Kidney (tissue), 14 donors: ENCODE results near the gene RFC2. TPM values are rescaled to one million over a fixed set of nuclear protein-coding genes. Genes with fewer than 3 reads are reported as not detected.

Experiments
- DNase-seq, 5 donors: peaks; one replicate each; pipeline ENCODE4 v3.0.0-alpha.2; 2013 to 2020
- FAIRE-seq: peaks from 2 replicates; lab custom pipeline; 2012; peaks lifted over from hg19 to GRCh38; lab: Jason Lieb, UNC
- H3K27ac ChIP-seq, 2 donors: one replicate each; pipeline ENCODE4 v1.7.0; 2013; ENCODE audit warnings: low read depth in 2 of 2, low read length in 2 of 2, inconsistent platforms in 1 of 2
- H3K27me3 ChIP-seq: one replicate; pipeline ENCODE4 v1.7.1; 2013; ENCODE audit warnings: low read length, inconsistent platforms; ENCODE audit not compliant: control insufficient read depth, insufficient read depth
- H3K36me3 ChIP-seq, 3 donors: one replicate each; pipeline versions ENCODE4 v1.7.0 to v1.7.1; 2013; ENCODE audit warnings: low read length in 3 of 3, control low read depth in 1 of 3, inconsistent platforms in 1 of 3; ENCODE audit not compliant: insufficient read depth in 3 of 3, control insufficient read depth in 2 of 3
- H3K4me1 ChIP-seq, 3 donors: one replicate each; pipeline versions ENCODE4 v1.7.0 to v1.7.1; 2013; ENCODE audit warnings: low read length in 3 of 3, inconsistent platforms in 1 of 3, low read depth in 1 of 3; ENCODE audit not compliant: control insufficient read depth in 2 of 3, insufficient read depth in 2 of 3
- H3K4me3 ChIP-seq, 3 donors: one replicate each; pipeline versions ENCODE4 v1.7.0 to v1.8.1; 2013; ENCODE audit warnings: low read length in 3 of 3, control low read depth in 1 of 3, inconsistent platforms in 1 of 3
- H3K9ac ChIP-seq, 3 donors: one replicate each; pipeline versions ENCODE4 v1.7.0 to v1.7.1; 2013; ENCODE audit warnings: low read length in 3 of 3, control low read depth in 1 of 3, inconsistent platforms in 1 of 3
- H3K9me3 ChIP-seq, 3 donors: one replicate each; pipeline versions ENCODE4 v1.7.0 to v1.7.1; 2013; ENCODE audit warnings: low read length in 3 of 3, control low read depth in 1 of 3, inconsistent platforms in 1 of 3; ENCODE audit not compliant: control insufficient read depth in 2 of 3, insufficient read depth in 1 of 3
- CTCF ChIP-seq: IDR thresholded peaks from 3 replicates; pipeline ENCODE4 v1.5.1; 2012; ENCODE audit warnings: mild to moderate bottlenecking, moderate library complexity, borderline replicate concordance; ENCODE audit not compliant: insufficient read depth; ENCODE audit errors: extremely low read depth
- intact Hi-C: fragments of 100-400 bp; cut with DNase I; formaldehyde crosslinking; loops from one replicate; pipeline ENCODE4 v1.11.1; 2022
- polyA plus RNA-seq: library from polyadenylated mRNA; stranded (reverse); fragments of 350-450 nt; fragmentation: Illumina TruSeq; extraction: RNeasy Lipid Tissue Mini Kit (QIAGEN cat#74804); gene quantifications from one replicate; pipeline ENCODE4 v1.2.3, GENCODE V29; 2014; ENCODE audit warnings: low read depth, low replicate concordance; ENCODE audit not compliant: insufficient read depth
- total RNA-seq: library from RNA; stranded (reverse); fragmentation: NEBNext Ultra II Directional; extraction: Animal tissue kit (Norgen Biotek cat#: 25700); gene quantifications from one replicate; pipeline ENCODE4 v1.2.1, GENCODE V29; 2021
- donor health status: control.
- donor health status: control.
- donor health status: control.
- donor health status: control.
- donor health status: control.
- donor health status: DM: yes; HTN: yes; CAD: no.
- donor health status: Normal renal cell carcinoma (clear cell type).

RFC2 gene
- total and polyA plus RNA-seq, 2 donors from 2014 or later = 16.2 to 21.1 TPM

GRCh38 chr7:74286131-74286530, 31.9 kb upstream of the RFC2 start:
- no peak overlapping the region for H3K4me3 ChIP-seq
- no peak for DNase-seq
- intact Hi-C loops = no loop called here
- no peaks in the 10 kb centered on the region for H3K27me3 ChIP-seq
- H3K36me3 ChIP-seq = no peaks in the 10 kb centered on the region
- no peak for FAIRE-seq
- H3K9ac ChIP-seq = no peak overlapping the region
- H3K9me3 ChIP-seq = no peaks in the 10 kb centered on the region
- peaks cover 0 to 12% (median 0%) of the 10 kb centered on the region in 3 donors for H3K4me1 ChIP-seq
- TF ChIP-seq CTCF = no peak
- H3K27ac ChIP-seq = no peak overlapping the region

DNA sequence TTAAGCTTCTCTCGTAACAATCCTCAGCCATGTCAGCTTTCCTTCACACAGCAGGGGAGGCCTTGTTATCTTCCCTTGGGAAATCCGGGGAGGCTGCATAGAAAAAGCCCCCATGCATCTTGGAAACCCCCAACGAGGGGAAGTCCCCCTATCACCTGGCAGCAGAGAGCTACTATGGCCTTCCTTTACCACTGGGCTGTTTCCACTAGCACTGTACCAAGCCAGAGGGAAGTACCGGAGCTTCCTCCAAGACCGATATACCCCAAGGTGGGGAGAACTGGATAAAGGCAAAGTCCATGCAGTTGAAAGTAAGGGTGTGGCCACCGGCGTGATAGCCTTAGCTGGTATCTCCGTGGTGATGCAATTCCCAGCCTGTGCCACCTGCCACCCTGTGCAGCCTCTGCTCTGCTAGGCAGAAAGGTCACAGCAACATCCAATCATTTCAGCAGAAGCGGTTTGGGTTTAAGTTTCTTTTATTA, 30.6 kb upstream of the RFC2 start:
- H3K9ac ChIP-seq = no peak overlapping the region
- no peaks in the 10 kb centered on the region for H3K9me3 ChIP-seq
- H3K4me1 ChIP-seq = peaks cover 0 to 9% (median 0%) of the 10 kb centered on the region in 3 donors
- intact Hi-C loops = no loop called here
- FAIRE-seq (no peak), DNase-seq (no peak)
- no peak overlapping the region for H3K4me3 ChIP-seq
- no peak overlapping the region for H3K27ac ChIP-seq
- H3K27me3 ChIP-seq = no peaks in the 10 kb centered on the region
- no peaks in the 10 kb centered on the region for H3K36me3 ChIP-seq
- TF ChIP-seq CTCF = no peak

DNA sequence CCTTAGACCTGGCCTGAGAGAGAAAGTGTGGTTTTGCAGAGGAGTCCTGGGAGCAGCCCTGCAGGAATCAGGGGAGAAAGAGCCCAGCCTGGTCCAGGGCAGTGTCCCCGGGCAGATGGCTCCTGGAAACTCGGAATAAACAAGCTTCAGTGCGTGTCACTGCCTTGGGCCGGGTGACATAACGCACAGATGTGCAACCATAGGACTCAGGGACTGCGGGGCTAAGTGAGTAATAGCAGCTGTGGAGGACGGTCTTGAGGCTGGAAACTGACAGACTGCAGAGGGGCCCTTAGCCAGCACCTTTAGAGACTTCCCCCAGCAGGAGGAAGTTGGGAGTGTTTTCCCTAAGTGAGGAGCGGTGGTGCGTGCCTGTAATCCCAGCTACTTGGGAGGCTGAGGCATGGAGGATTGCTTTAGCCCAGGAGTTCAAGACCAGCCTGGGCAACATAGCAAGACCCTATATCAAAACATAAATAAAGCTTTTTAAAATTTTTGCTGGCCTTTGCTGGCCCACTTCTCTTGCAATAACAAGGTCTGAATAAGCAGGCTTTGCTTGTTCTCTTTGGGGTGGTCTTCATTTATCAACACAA, 29.8 kb upstream of the RFC2 start:
- Histone ChIP-seq H3K27ac (no peak overlapping the region), H3K36me3 (no peaks in the 10 kb centered on the region), H3K4me1 (peaks cover 0 to 10% (median 2%) of the 10 kb centered on the region in 3 donors), H3K4me3 (no peak overlapping the region), H3K9me3 (no peaks in the 10 kb centered on the region), H3K27me3 (no peaks in the 10 kb centered on the region), H3K9ac (no peak overlapping the region)
- no peak for TF ChIP-seq CTCF
- FAIRE-seq (no peak), DNase-seq (peak in 1 of 5 donors; percentile 37)
- intact Hi-C loops = no loop called here
